Stimulated activated CD4-positive, alpha-beta T cell treated with anti-CD3 and anti-CD28 coated beads, Interleukin-2, amount 100 ng/mL, for 24 hours (primary cell): ENCODE measurements around the gene PPP4R2.
"Not testable (repeated sequence)": the region's sequence is repeated elsewhere in the genome, so short reads cannot be mapped to it uniquely, and the experiment has no call there.

Source experiments
- DNase-seq, 2 donors: peaks; one replicate each; pipeline ENCODE4 v3.0.0-alpha.2; 2020

PPP4R2 gene

DNA sequence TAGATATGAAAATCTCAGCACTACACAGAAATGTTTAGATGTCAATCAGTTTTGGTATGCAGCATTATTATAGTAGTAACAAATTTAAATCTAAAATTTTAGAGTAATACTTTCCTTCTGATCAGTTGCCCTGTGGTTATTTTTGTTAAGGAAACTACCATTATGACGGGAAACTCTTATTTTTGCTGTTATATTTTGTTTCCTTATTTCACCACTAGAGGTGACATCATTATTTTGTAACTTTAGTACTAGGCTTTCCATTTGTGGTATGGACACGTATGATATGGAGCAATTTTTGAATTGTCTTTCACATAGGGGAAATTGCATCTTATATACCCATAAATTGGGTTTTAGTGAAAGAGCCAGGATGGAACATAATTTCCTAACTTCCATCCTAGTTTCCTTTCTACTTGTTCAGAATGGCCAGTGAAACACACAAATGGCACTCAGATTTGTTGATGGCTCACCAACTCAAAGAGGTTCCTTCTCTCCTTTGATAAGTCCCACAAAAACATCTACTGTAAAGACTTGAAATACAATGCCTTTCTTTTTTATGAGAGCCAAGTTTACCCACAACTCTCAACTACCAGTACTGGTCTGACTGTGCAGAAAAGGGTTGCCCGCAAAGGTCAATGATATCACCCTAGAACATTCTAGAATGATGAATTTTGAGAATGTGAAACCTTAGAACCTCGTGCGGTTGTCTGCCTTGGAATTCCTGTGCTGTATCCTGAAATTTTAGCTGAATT, 19.4 kb upstream of the PPP4R2 start:
- DNase-seq, result no peak

DNA sequence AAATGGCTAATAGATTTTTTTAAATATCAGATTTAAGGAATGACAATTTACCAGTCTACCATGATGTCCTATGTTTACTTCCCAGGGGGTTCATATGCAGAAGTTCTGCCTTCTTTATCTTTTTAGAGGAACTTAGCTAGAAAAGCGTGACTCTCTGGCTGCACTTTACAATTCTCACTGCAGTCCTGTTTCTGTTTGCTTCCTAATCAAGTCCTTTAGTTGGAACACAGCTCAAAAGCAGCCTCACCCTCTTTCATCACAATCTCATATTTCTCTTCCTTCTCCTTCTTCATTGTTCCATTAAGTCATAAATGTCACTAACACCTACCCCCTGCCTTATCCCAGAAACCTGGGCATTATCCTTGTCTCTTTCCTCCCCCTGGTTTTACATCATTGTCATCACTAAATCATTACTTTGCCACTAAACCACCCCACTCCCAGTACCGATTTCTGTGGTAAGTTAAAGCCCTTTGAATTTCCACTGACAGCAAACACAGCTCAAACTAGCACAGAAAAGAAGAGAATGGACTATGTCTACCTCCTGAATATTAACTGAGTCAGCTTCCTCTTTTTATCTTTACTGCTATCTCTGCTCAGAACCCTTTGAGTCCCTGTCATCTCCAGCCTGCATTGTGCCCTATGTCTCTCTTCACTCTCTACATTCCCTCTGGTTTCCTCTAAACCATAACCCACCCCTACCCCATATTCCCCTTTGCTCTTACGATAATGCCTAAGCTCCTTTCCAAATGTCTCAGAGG, 13.8 kb upstream of the PPP4R2 start:
- DNase-seq, result no peak

DNA sequence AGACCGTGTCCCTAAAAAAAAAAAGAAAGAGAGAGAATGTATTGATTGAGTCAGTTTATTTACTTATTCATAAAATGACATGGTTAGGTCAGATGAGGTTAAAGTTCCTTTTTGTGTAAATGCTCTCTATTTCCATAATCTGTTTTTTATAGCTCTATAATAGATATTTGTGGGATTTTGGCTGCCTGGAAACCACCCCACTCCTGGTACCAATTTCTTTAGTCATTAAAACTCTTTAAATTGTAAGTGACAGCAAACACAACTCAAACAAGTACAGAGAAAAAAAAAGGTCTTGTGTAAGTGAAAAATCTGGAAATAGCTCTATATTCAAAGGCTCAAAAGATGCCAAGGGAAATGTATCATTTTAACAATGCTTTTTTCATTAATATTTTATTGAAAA, 11.0 kb upstream of the PPP4R2 start:
- DNase-seq, result no peak

DNA sequence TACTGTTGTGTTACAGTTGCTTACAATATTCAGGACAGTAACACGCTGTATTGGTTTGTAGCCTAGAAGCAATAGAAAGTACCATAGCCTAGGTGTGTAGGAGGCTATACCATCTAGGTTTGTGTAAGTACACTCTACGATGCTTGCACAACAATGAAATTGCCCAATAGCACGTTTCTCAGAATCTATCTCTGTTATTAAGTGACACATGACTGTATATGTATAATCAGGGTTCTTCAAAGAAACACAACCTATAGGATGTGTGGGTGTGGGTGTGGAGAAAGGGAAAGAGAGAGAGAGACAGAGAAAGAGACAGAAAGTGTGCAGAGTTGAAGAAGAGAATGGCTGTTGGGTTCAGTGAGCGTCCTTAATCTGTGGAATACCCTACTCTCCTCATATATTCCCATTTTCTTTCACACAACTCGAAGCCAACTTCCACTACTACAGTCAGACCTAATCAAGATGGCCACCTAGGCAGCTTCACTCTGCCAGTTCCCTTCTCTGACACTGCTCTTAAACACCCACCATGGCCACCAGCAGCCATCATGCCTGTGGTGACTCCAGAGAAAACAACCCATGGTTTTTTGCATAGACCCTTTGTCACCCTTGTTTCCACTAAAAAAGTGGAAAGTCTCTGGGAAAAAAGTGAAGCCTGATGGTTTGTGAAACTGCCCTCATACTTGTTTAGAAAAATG, 5.8 kb upstream of the PPP4R2 start:
- DNase-seq, result no peak

DNA sequence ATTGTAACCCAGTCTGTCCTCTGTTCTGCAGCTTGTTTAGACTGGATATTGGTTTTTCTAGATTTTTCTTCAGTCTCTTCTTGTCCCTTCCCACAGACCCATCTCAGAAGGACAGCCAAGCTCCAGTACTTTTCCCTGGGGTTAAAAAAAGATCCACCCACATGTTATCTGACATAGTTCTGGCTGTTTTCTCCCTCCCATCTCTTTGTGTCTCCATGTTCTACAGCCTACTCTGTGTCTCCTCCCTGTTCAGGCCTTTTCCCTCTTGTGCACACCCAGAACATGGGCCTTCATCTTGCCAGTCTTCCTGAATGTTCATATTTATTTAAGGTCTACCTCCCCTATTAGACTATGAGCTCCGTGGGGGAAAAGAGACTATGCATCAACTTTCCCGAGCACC, 5.1 kb upstream of the PPP4R2 start:
- no peak for DNase-seq

DNA sequence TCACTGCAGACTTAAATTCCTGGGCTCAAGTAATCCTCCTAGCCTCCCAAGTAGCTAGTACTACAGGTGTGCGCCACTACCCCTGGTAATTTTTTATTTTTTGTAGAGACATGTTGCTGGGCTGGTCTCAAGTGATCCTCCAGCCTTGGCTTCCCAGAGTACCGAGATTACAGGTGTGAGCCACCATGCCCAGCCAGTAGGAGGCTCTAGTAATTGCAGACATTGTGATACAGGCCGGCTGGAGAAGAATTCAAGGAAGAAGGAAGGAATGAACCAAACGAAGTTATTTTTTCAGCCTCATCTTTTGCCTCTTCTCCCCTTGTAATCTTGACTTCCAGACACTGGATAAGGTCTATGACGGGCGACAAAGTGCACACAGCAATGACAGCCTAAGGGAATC, 3.2 kb upstream of the PPP4R2 start:
- DNase-seq, result no peak

DNA sequence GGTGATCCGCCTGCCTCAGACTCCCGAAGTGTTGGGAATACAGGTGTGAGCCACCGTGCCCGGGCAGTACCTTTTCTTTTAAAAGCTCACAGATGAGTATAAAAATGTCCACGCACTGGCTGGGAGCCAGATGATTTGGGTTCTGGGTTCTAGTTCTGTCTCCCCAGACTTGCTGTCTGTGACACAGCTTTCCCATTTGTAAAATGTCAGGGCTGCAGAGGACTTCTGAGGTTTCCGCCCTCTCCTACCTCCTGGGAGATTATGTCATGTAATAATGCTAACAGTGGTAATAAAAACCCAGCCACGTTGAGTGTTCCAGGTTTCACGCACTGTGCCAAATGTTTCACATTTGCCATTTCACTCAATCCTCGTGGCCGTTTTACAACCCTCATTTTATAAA, 1.3 kb upstream of the PPP4R2 start:
- DNase-seq, result no peak

DNA sequence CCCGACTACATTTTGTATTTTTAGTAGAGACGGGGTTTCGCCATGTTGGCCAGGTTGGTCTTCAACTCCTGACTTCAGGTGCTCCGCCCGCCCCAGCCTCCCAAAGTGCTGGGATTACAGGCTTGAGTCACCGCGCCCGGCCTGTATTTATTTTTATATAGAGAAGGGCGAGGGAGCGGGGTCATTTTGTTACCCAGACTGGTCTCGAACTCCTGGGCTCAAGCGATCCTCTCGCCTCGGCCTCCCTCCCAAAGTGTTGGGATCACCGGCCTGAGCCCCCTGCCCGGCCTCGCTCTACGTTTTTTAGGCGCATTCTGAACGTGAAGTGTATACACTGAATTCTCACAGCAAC, 514 bp upstream of the PPP4R2 start:
- no peak for DNase-seq

DNA sequence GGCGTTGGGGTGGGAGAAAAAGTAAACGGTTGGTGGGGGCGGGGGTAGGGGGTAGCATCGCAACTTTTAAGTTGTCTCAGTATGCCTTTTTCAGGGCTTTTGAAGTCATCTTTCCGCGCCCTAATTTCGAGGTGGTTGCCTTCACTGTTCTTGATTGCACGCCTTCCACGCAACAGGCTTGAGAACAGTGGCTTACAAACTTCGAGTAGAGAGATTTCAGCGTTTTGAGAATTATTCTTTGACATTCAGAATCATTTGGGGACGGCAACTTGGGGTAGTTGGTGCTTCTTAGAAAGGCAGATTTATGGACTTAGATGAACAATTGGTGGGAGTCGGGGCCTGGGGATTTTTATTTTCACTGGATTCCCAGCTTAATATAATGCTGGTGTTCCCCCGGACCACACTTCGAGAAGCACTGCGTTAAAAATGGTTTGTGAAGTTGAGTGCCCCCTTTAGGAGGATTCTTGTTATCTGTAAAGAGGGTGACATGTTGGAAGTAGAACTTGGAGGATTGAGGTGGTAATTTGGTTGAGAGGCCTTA, 880 bp downstream of the PPP4R2 start:
- DNase-seq, result peak in 1 of 2 donors; percentile 37

DNA sequence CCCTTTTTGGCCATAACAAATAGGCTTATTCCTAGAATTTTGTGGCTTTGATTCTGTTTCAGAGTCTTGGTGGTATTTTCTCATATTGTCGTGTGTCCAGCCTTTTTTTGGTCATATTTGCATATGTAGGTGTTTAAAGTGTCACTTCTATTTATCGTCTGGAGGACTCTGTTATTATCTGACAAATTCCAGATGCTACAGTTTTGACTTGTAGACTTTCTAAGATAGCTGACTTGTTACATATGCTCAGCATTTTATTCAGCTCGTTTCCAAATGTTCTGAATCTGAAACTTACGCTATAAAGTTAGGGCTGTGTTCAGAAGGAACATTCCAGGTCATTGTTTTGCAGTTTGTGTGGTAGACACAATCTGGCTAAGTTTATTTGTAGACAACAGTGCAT, 1.9 kb downstream of the PPP4R2 start:
- DNase-seq, result no peak

DNA sequence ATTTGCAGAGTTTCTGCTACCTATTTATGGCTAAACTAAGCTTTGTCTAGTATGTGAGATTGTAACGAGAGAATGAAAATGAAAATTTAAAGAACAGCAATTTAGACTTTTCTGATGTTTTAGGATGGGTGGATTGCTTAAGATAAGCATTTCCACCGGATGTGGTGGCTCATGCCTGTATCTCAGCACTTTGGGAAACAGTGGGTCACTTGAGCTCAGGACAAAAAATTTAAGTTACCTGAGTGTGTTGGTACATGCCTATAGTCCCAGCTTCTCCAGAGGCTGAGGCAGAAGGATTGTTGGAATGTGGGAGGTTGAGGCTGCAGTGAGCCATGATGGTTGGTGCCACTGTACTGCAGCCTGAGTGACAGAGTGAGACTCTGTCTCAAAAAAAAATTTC, 3.3 kb downstream of the PPP4R2 start:
- DNase-seq, result no peak

DNA sequence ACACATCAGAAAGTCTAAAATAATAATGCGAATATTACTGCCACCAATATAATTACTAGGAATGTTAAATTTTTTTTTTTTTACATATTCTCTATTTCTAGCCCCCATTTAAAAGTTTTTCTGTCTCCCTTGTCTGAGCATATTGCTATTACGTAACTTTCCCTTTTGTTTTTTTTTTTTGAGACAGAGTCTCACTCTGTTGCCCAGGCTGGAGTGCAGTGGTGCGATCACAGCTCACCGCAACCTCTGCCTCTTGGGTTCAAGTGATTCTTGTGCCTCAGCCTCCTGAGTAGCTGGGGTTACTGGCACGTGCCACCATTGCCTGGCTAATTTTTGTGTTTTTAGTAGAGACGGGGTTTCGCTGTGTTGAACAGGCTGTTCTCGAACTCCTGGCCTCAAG, 6.4 kb downstream of the PPP4R2 start:
- not testable (repeated sequence) for DNase-seq

DNA sequence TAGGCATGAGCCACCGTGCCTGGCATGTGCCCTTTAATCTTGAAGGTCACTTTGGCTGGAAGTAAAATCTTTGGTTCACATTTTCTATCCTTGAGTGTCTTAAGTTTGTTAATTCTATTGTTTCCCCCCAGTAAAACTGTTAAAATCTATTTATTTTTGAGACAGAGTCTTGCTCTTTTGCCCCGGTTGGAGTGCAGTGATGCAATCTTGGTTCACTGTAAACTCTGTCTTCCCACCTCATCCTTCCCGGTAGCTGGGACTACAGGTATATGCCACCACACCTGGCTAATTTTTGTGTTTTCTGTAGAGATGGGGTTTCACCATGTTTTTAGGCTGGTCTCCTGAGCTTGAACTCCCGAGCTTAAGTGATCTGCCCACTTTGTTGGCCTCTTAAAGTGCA, 7.7 kb downstream of the PPP4R2 start:
- DNase-seq, result no peak

DNA sequence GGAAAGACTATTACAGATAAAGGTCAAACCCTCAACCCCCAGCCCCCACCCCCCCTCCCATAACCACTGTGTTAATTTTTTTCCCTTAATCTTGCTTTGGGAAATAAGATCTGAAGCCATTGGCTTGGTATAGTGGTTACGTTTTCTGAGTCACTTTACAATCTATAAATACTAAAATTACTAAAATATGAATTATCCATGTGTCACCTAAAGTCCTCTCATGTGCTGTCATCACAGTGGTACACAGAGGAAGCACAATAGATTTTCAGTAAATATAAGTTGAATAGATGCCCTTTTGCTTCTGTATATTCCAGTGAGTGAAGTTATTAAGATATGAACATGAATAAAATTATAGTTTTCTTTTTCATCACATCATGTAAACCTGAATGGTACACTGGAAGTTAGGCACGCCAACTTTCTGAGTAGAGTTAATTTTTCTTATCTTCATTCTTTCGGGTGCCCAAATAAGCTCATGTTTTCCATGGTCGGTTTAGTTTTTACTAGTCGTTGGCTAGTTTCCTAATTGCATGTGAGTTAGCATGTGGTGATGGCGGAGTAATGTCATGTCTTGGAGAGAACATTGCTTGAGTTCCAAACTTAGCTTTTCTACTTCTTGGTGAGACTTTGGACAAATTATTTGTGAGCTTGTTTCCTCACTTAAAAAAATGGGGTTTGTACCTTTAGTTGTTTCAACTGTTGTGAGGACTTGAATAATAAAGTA, 11.5 kb downstream of the PPP4R2 start:
- DNase-seq, result no peak

DNA sequence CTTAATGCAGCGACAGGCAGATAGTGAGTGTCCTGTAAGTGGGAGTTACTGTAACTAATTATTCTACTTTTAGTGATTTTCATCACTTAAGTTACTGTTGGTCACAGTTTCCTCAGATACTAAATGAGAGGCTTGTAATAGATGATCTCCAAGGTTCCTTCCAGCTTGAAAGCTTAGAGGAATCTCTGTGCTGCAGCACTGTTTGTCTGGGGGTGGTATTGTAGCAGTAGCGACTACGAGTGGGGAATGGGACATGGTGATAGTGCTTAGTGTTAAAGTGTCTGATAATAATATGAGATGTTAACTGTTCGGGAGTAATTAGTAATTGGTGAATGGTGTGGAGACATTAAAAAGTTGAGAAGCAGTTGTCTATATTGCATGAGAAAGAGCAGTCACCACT, 12.4 kb downstream of the PPP4R2 start:
- no peak for DNase-seq

DNA sequence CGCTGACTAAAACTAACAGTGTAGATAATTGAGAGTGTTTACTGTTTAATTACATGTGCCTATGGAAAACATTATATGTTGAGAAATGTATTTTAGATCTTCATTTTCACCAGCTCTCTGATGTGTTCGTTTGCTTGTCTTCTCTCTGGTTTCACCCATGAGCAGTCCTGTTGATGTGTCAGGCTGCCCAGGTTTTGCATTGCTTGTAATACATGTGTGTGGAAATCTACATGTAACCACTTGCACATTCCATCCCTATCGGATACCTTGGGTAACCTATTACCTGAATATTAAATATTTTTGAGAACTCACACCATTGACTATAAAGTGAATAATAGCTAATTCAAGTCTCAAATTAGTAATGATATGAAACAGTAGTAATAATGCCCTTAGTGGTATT, 13.1 kb downstream of the PPP4R2 start:
- no peak for DNase-seq

DNA sequence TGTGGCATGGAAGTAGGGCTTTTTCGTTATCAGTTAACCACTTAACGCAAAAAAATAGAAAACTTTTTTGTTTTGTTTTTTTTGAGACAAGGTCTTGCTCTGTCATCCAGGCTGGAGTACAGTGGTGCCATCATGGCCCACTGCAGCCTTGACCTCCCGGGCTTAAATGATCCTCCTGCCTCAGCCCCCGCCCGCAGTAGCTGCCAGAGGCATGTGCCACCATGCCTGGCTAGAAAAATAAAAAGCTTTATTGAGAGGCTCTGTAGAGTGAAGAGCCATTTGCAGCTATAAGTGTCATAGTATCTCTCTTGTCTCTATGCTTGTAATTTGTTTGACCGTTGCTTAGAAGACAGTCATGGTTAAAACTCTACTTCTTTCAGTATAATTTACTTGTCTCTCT, 13.5 kb downstream of the PPP4R2 start:
- no peak for DNase-seq

DNA sequence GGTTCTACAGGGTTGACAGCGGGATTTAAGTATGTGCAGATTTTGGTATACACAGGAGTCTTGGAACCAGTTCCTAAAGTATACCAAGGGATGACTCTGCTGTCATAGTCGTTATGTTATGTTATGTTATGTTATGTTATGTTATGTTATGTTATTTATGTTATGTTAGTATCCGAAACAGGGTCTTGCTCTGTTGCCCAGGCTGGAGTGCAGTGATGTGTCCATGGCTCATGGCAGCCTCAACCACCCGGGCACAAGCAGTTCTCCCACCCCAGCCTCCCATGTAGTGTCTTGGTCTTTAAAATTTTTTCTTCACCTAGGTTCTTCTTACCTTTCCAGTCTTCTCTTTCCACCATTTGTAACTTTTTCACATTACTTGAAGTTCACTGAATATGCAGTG, 21.7 kb downstream of the PPP4R2 start:
- no peak for DNase-seq

DNA sequence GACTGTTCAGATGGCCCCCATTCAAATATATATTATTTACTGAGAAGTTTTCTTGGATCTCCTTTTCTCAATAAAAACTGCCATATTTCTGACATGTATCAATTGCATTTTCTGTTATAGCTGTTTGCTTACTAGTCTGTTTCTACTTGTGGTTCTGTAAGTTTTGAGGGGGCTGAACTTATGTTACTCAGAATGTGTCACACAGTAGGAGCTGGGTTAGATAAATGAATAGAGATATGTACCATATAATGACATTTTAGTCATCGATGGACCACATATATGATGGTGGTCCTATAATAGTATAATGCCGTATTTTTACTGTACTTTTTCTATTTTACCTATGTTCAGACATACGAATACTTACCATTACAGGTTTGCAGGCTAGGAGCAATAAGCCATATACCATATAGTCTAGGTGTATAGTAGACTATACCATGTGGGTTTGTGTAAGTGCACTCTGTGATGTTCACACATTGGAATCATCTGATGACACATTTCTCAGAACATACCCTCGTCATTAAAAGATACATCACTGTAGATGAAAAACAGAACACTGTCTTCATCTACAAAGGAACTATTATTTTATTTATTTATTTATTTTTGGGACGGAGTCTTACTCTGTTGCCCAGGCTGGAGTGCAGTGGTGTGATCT, 22.3 kb downstream of the PPP4R2 start:
- no peak for DNase-seq

DNA sequence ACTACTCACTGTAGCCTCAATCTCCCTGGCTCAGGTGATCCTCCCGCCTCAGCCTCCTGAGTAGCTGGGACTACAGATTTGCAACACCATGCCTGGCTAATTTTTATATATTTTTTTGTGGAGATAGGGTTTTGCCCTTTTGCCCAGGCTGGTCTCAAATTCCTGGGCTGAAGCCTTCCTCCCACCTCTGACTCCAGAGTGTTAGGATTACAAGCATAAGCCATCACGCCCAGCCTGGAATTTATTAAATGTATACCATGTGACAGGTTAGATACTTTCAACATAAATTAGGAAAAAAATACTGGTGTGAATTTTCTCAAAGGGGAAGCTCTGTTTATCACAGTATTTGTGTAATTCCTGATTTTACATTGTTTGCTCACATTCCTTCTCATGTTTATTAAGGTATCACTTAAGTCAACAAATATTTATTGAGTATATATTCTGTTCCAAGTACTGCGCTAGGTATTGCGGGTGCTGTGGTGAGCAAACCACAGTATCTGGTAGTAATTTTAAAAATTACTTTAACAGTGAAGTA, 24.8 kb downstream of the PPP4R2 start:
- no peak for DNase-seq

DNA sequence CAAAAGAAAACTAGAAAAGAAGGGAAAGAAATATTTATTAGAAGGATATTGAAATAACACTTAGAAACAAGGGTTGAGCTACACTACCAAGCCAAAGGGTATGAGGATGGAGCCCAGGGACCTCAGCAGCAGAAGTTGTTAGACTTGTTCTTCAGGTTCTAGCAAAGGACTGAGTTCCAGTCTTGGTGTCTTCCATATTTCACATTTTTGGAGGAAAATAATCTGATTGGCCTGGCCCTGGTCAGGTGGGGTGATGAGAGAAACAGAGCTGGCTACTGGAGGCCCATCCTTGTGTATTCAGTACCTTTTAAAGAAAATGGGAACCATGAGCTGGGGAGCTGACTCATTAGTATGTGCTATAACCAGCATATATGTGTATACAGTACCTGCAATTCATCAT, 28.2 kb downstream of the PPP4R2 start:
- DNase-seq, result no peak

DNA sequence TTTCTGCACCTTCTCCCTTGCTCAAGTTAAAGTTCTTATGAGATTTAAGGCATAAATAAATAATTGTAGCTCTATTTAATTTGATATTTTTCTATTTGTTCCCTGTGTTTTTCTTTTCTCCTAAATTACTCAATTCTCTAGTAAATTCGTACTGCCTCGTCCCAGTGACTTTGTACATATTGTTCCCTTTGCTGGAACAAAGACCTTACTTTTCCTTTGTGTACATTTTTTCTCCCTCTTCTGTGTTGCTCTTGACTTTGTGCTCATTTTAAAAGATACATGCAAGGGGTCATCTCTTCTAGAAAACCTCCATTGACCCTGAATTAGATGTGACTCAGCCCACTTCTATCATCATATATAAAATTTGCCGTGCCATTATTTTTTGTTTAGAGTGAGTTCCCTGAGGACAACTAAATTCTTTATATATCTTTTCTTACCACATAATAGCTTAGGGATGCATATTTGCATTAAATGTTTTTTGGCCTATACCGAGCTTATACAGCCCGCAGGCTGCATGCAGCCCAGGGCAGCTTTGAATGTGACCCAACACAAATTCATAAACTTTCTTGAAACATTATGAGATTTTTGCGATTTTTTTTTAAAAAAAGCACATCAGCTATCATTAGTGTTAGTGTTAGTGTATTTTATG, 29.6 kb downstream of the PPP4R2 start:
- DNase-seq, result no peak
